SIG-M5 (cell line): Measurements from ENCODE around the gene GPSM1.

Experiments
- DNase-seq: peaks from one replicate; lab custom pipeline; 2025; lab: John Stamatoyannopoulos, UW

Gene GPSM1, protein sequence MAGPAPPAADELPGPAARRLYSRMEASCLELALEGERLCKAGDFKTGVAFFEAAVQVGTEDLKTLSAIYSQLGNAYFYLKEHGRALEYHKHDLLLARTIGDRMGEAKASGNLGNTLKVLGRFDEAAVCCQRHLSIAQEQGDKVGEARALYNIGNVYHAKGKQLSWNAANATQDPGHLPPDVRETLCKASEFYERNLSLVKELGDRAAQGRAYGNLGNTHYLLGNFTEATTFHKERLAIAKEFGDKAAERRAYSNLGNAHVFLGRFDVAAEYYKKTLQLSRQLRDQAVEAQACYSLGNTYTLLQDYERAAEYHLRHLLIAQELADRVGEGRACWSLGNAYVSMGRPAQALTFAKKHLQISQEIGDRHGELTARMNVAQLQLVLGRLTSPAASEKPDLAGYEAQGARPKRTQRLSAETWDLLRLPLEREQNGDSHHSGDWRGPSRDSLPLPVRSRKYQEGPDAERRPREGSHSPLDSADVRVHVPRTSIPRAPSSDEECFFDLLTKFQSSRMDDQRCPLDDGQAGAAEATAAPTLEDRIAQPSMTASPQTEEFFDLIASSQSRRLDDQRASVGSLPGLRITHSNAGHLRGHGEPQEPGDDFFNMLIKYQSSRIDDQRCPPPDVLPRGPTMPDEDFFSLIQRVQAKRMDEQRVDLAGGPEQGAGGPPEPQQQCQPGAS

GRCh38 chr9:136327304-136327974, at the start of gene GPSM1:
GPSM1 (plus strand) TSS chr9:136327539; CDS start chr9:136327696, 157 bp downstream.
- DNase-seq, result no peak

GRCh38 chr9:136277746-136278145, 49.6 kb upstream of the GPSM1 start:
- DNase-seq, result no peak

DNA sequence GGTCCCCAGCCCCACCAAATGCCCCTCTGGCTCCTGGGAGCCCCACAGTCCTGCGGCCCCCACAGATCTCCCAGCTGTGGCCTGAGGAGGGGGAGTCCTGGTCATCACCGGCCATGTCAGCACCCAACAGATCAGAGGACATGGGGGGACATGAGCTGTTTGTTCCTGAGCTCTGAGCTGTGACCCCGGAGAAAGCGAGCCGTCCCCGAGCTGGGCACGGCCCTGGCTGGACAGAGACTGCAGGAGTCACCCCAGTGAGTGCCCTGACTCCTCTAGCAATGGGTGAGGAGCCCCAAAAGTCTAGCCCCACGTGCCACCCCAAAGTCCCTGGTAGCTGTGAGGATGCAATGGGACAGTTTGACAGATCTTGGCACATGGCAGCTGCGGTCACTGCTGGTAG, 49.1 kb upstream of the GPSM1 start:
- DNase-seq, result no peak

DNA sequence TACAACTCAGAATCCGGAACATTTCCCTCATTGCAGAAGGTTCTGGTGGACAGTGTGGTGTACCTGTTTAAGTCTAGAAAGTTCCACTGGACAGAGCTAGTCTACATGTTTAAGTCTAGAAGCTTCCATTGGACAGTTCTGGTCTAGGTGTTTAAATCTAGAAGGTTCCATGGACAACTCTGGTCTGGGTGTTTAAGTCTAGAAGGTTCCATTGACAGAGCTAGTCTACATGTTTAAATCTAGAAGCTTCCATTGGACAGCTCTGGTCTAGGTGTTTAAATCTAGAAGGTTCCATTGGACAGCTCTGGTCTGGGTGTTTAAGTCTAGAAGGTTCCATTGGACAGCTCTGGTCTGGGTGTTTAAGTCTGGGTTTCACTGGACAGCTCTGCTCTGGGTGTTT, 48.4 kb upstream of the GPSM1 start:
- DNase-seq, result no peak

GRCh38 chr9:136279471-136279870, 47.9 kb upstream of the GPSM1 start:
- no peak for DNase-seq

GRCh38 chr9:136280535-136281315, 46.6 kb upstream of the GPSM1 start:
- DNase-seq, result no peak

DNA sequence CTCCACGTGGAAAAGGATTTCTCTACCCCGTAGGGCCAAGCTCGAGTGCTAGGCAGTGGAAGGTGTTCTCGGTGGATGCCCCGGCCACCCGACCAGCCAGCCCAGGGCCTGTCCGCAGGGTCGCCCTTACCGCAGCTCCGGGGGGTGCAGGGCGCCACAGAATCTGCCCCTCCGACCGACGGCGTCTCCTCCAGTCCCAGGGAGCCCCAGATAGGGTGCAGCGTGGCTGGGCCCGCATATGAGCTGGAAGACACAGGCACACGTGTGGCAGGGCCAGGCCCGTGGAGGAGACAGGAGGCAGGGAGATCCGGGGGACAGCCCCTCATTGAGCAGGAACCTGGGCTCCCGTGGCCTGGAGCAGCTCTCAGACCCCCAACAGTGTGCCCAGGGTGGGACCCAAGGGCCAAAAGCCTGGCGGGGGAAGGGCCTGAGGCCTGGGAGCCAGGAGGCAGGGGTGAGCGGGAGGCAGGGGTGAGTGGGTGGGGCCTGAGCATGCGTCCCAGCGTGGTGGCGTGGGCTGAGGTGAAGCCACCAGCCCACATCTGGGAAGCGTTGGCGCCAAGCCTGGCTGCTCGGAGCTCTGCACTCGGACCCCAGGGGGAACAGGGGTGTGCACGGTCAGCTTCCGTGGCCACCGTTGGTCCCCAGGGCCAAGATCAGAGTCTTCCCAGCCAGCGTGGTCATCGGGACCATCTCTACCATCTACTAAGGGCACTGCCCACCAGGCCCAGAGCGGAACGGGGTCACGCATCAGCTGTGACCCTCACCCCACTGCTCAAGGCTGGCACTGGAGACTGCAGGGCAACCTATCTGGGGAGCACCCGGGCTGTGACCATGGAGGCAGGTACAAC, 45.7 kb upstream of the GPSM1 start:
- no peak for DNase-seq

GRCh38 chr9:136282272-136282861, 45.0 kb upstream of the GPSM1 start:
- DNase-seq, result no peak

DNA sequence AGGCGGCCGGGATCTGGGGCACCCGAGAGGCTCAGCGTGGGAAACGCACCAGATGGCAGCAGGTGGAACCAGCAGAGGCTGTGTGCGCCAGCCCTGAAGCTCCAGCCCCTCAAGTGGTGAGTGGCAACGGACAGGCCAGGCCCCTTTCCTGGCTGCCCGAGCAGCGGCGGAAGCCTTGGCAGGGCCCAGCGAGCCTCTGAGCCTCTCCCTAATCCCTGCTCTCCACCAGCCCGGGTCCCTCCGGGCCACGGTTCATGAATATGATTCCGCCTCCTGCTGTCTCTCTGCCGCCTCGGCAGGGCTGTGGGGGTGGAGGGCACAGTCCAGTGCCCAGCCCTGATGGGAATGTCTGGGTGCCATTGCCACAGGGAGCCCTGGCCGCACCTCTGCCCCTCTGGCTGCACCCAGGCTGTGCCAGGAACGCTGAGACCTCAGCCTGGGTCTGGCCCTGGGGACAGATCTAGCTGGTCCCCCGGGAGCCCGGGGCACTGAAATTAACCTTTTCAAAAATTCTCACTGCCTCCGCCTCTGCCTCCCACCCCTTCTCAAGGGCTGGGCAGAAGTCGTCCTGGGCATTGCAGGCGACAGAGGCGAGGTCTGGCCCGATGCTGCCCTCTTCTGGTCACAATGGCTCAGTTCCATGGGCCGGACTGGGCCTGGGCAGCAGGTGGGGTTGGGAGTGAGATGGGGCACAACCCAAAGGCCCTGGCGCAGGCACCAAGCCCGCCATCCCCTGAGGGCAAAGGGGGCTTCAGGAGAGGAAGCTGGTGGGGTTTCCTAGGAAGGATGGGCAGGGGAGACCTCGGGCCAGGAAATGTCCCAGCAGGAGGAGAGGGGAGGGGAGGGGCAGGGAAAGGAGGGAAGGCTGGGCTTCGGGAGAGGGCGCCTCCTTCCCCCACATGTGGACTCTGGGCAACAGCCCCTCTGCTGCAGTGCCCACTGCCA, 43.8 kb upstream of the GPSM1 start:
- no peak for DNase-seq

DNA sequence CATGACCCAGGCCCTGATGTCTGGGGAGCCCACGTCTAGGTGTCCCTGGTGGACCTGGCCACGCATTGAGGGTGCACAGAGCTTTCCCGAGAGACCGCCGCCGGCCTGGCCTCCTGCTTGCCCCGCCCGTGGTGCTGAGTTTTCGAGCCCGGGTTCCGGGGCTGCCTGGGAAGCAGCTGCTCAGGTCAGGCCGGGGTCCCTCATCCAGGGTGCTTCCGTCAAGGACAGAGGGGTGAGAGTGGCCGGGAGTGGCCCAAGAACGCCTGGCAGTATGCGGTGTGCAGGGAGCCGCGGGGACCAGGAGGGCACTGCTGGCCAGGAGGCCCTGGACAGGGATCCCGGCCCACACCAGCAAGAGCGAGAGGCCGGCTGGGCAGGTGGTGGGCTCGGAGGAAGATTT, 43.0 kb upstream of the GPSM1 start:
- no peak for DNase-seq

- no peak for DNase-seq
Measured at GRCh38 chr9:136284951-136285350, 42.4 kb upstream of the GPSM1 start.

DNA sequence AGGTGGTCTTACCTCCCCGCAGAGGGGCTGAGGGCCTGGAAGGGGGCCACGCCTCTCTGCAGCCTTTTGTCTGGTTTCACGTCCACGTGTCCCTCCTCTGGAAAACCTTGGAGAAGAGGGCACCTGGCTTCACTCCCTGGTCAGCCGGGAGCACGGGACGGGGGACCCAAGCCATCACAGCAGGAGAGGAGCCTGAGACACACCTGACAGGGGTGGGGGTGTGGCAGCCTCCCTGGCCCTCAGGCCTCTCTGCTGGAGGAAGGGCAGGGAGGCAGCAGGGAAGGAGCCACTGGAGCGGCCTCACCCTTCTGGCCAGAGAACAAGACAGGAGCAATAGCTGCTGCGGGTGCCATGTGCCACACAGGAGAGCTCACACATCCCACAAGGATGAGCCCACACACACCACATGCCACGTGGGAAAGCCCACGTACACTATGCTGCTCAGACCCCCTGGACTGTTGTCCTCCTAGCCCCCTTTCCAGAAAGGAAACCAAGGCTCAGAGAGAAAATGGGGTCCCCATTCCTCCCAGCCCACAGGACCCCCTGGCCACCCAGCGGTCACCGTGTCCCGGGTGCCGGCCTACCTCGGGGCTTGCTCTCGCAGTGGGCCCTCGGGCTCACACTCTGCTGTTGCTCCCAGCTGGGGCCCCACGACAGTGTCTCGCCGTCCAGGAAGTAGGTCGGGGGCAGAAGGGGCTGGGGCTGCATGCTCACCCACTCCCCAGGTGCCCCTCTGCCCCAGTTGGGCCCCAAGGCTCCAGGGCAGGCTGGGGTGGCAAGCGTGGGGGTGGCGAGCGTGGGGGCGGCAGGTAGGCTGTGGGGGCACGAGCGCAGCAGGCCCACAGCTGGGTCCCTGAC, 41.6 kb upstream of the GPSM1 start:
- no peak for DNase-seq

GRCh38 chr9:136286359-136286986, 40.9 kb upstream of the GPSM1 start:
- DNase-seq, result no peak

DNA sequence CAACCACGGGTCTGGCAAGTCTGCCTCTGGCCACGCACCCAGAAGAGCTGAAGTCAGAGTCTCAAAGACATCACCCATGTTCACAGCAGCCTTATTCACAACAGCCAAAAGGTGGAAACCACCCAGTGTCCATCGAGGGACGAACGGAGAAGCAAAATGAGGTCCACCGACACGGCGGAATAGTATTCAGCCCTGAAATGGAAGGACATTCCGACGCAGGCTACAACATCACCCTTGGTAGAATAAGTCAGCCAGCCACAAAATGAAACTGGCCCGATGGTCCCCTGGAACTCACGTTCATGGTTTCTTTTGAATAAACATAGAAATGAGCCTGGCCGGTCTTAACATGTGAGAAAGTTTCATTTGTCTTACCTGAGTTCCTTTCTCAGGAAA, 40.4 kb upstream of the GPSM1 start:
- no peak for DNase-seq

DNA sequence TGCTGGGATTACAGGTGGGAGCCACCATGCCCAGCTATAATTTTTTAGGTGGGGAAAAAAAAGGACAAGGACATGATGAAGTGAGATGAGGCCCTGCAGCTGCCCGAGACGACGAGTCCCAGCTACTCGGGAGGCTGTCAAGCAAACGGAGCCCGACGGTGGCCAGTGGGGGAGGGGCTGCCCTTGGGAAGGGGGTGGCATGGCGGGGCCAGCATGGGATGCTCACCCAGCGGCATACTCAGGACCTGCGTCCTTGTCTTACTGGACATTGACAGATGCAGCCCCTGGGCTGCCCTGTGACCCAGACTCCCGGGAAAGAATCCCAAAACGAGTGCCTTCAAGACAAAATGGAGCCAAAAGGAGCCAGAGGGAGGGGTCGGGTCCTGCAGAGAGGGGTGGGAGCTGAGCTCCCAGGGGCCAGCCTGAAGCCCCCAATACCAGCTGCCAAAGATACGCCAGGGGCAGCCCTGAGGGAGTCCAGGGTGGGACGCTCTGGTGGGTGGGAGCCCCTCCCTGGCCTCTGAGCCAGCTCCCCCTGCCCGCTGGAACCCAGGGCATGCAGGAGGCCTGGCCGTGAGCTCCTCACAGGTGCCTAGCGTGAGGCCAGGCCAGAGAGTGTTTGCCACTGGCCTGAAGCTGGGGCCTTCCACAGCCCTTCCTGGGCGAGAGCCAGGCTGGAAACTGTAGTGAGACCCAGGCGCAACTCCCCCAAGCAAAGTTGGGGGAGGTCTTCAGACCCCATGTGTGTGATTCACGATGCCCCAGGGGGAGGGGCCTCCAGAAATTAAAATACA, 39.2 kb upstream of the GPSM1 start:
- no peak for DNase-seq

DNA sequence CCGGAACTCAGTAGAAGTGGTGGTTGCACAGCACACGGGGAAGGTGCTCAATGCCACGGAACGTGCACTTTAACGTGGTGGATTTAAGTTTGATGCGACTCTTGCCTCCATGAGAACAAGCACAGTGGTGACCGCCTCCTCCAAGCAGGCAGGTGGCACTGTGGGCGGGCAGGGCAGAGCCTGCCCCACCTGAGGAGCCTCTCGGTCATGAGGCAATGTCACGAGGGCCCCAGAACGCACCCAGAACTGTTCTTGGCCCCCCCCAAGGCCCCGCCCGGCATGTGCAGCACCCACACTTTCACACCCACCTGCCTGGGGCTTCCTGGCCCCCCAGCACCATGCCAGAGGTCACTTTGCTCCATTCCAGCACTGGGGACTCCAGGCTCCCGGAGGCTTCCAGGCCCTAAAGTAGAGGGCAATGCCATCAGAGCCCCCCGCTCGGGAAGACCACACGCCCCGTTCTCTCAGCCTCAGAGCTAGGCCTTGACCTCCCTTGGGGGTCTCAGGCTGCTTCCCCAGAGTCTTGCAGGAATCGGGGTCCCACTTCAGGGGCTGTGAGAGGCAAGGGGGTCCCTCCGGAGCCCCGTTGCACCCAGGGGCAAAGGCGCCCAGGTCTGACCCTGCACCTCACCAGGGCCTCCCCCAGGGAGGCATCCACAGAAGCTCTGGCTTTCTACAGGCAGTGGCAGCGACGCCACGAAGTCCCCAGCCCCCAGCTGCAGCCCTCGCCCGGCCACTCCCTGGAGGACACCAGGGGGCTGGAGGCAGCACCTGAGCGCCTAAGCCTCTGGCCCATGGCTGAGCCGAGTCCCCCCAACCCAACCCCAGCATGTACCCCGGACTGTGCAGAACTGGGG, 37.5 kb upstream of the GPSM1 start:
- no peak for DNase-seq
